HepG2 (cell line): Measurements from ENCODE around the gene EMCN. TPM values are rescaled to one million over a fixed set of nuclear protein-coding genes. Genes with fewer than 3 reads are reported as not detected.
"Not testable (repeated sequence)": the region's sequence is repeated elsewhere in the genome, so short reads cannot be mapped to it uniquely, and the experiment has no call there.

Experiments
- ATAC-seq: fragments of 200-7000 bp; cut with Tn5 transposase; 3 replicates; pipeline ENCODE4 v1.9.1; 2020; ENCODE audit warnings: mild to moderate bottlenecking, moderate library complexity
- BruUV-seq: library from RNA; stranded (reverse); fragments of 400-500 nt; replicated peaks from 2 replicates; lab custom pipeline; 2021; lab: Mats Ljungman, UMichigan
- CTCF ChIA-PET: fragments of 300-600 bp; formaldehyde crosslinking; extraction: SDS; loops from one replicate; lab custom pipeline; 2021; ENCODE audit warnings: low total read pairs, inconsistent platforms, low intra/inter-chr PET ratio; lab: Yijun Ruan, JAX
- POLR2A ChIA-PET: fragments of 350-600 bp; sonication (Branson Sonifier 250); formaldehyde crosslinking; loops from one replicate; lab custom pipeline; 2020; ENCODE audit warnings: antibody characterized with exemption, inconsistent platforms; lab: Yijun Ruan, JAX
- DNase-seq: peaks from one replicate; pipeline ENCODE4 v3.0.0-alpha.2; 2015; ENCODE audit warnings: low spot score
- FAIRE-seq: peaks from 3 replicates; lab custom pipeline; 2011; peaks lifted over from hg19 to GRCh38; lab: Jason Lieb, UNC
- H2AFZ ChIP-seq: one replicate; pipeline ENCODE4 v1.6.1; 2011; ENCODE audit warnings: low read length, inconsistent platforms
- H3K27ac ChIP-seq: fragments of 300-600 bp; 3 replicates; pipeline ENCODE4 v1.8.0; 2011; ENCODE audit warnings: mixed run types, mild to moderate bottlenecking, mixed read lengths, low read length, inconsistent platforms; ENCODE audit not compliant: insufficient read depth; ENCODE audit errors: extremely low read length
- H3K27me3 ChIP-seq, 2 experiments: fragments of 200-600 bp in 1 of 2; 2 replicates in 1 of 2; 3 replicates in 1 of 2; pipeline versions ENCODE4 v1.6.0 to v1.8.0; 2011; ENCODE audit warnings: low read length in 2 of 2, mild to moderate bottlenecking in 2 of 2, moderate library complexity in 2 of 2, inconsistent platforms in 1 of 2; ENCODE audit not compliant: insufficient read depth in 2 of 2, control insufficient read depth in 1 of 2
- H3K36me3 ChIP-seq, 2 experiments: fragments of 200-600 bp in 1 of 2; replicated peaks in 1 of 2; 2 replicates in 1 of 2; 3 replicates in 1 of 2; pipeline versions ENCODE4 v1.5.1 to v1.8.0; 2011; ENCODE audit warnings: low read length in 2 of 2, inconsistent platforms in 1 of 2; ENCODE audit not compliant: insufficient read depth in 2 of 2, control insufficient read depth in 1 of 2
- H3K4me1 ChIP-seq: 2 replicates; pipeline ENCODE4 v1.5.1; 2012; ENCODE audit warnings: low read length, inconsistent platforms; ENCODE audit not compliant: insufficient read depth
- H3K4me2 ChIP-seq: 2 replicates; pipeline ENCODE4 v1.6.0; 2011; ENCODE audit warnings: low read depth, low read length, inconsistent platforms
- H3K4me3 ChIP-seq, 3 experiments: fragments of 200-600 bp in 1 of 3; sonication (generic), shearing (Covaris generic) in 1 of 3; replicated peaks in 1 of 3; 2 replicates each; pipeline ENCODE4 v1.5.1; 2011 to 2016; ENCODE audit warnings: low read length in 3 of 3, inconsistent platforms in 2 of 3, low read depth in 2 of 3, mild to moderate bottlenecking in 2 of 3, control low read depth in 1 of 3, mixed read lengths in 1 of 3; ENCODE audit not compliant: insufficient read depth in 1 of 3
- H3K79me2 ChIP-seq: one replicate; pipeline ENCODE4 v1.6.1; 2011; ENCODE audit warnings: low read length, inconsistent platforms; ENCODE audit not compliant: insufficient read depth
- H3K9ac ChIP-seq: 2 replicates; pipeline ENCODE4 v1.6.0; 2011; ENCODE audit warnings: mild to moderate bottlenecking, low read depth, low read length, inconsistent platforms; ENCODE audit not compliant: insufficient read depth
- H3K9me3 ChIP-seq: 2 replicates; pipeline ENCODE4 v1.5.1; 2012; ENCODE audit warnings: mild to moderate bottlenecking, low read length
- H4K20me1 ChIP-seq: 2 replicates; pipeline ENCODE4 v1.6.0; 2011; ENCODE audit warnings: inconsistent platforms, mild to moderate bottlenecking, low read length, moderate library complexity; ENCODE audit not compliant: insufficient read depth
- FUBP1 ChIP-seq: sonication (generic); formaldehyde crosslinking; IDR thresholded peaks from 2 replicates; pipeline ENCODE4 v1.5.1; 2020; ENCODE audit warnings: missing genetic modification reagents, mild to moderate bottlenecking, borderline replicate concordance
- ISL2 ChIP-seq: sonication (generic); formaldehyde crosslinking; IDR thresholded peaks from 2 replicates; pipeline ENCODE4 v1.5.0; 2020; ENCODE audit warnings: missing genetic modification reagents
- LCORL ChIP-seq, 2 experiments: fragments of 450-650 bp in 1 of 2; sonication (generic) in 1 of 2; formaldehyde crosslinking in 1 of 2; IDR thresholded peaks; 2 replicates each; pipeline versions ENCODE4 v1.5.0 to v1.6.1; 2017 to 2020; ENCODE audit warnings: antibody characterized with exemption in 1 of 2, missing genetic modification reagents in 1 of 2
- MTERF4 ChIP-seq: sonication (generic); formaldehyde crosslinking; IDR thresholded peaks from 2 replicates; pipeline ENCODE4 v1.8.0; 2023; ENCODE audit warnings: mild to moderate bottlenecking, missing genetic modification reagents
- TIGD3 ChIP-seq: sonication (generic); formaldehyde crosslinking; IDR thresholded peaks from 2 replicates; pipeline ENCODE4 v1.5.1; 2020; ENCODE audit warnings: mild to moderate bottlenecking, missing genetic modification reagents, borderline replicate concordance
- ZBTB44 ChIP-seq: sonication (generic); formaldehyde crosslinking; IDR thresholded peaks from 2 replicates; pipeline ENCODE4 v1.4.0; 2020; ENCODE audit warnings: missing genetic modification reagents
- ZNF121 ChIP-seq: sonication (generic); formaldehyde crosslinking; IDR thresholded peaks from 2 replicates; pipeline ENCODE4 v1.5.0; 2020; ENCODE audit warnings: mild to moderate bottlenecking, missing genetic modification reagents
- ZNF3 ChIP-seq: IDR thresholded peaks from 2 replicates; pipeline ENCODE4 v1.7.0; 2017; ENCODE audit warnings: inconsistent platforms
- ZNF530 ChIP-seq: sonication (generic); formaldehyde crosslinking; IDR thresholded peaks from 2 replicates; pipeline ENCODE4 v1.5.0; 2020; ENCODE audit warnings: low read depth, mild to moderate bottlenecking, missing genetic modification reagents
- ZNF615 ChIP-seq: sonication (generic); formaldehyde crosslinking; IDR thresholded peaks from 2 replicates; pipeline ENCODE4 v1.5.0; 2020; ENCODE audit warnings: mild to moderate bottlenecking, missing genetic modification reagents, borderline replicate concordance
- WGBS: methylation state at CpG from one replicate; pipeline ENCODE4 v1.1.6; 2017; ENCODE audit warnings: low lambda C conversion rate; 5-methylcytosine and 5-hydroxymethylcytosine counted together
- in situ Hi-C: cut with HindIII; loops from 2 replicates; pipeline ENCODE4 v1.10.0; 2017; ENCODE audit warnings: low pct_unique_long_range_greater_than_20kb; ENCODE audit not compliant: extremely low pct_ligation_motif_present
- intact Hi-C: fragments of 100-400 bp; cut with micrococcal nuclease; formaldehyde crosslinking; loops from one replicate; pipeline ENCODE4 v1.10.0; 2022; ENCODE audit not compliant: unreplicated experiment
- polyA plus RNA-seq, 8 experiments: library from polyadenylated mRNA; depleted of rRNA in 3 of 8; stranded (reverse) in 7 of 8; unstranded in 1 of 8; fragments of >200 nt; fragmentation: Illumina TruSeq in 4 of 8; extraction: Trizol in 4 of 8; gene quantifications; 2 replicates each; pipeline versions ENCODE4 v1.2.1 to v1.2.3, GENCODE V29; 2011 to 2016; ENCODE audit warnings: low read depth in 4 of 8, missing spikeins in 1 of 8, mixed read lengths in 1 of 8; ENCODE audit not compliant: insufficient read depth in 1 of 8
- total RNA-seq, 5 experiments: library from RNA; depleted of rRNA; stranded (reverse); fragments of >200 nt; fragmentation: Illumina TruSeq; extraction: Trizol; gene quantifications; 2 replicates each; pipeline ENCODE4 v1.2.3, GENCODE V29; 2016; ENCODE audit warnings: low read depth in 1 of 5

The EMCN gene
- total and polyA plus RNA-seq, 2 of the 13 experiments (the other 11 are each of a cell fraction or from before 2014, with no cell fraction given) = not detected

GRCh38 chr4:100386270-100386669, 131.6 kb downstream of the EMCN start (continued):
- TF ChIP-seq ZNF615 (CRISPR knock-in tag) (no peak), MTERF4 (CRISPR knock-in tag) (no peak)

GRCh38 chr4:100380401-100380800, 137.4 kb downstream of the EMCN start:
- DNase-seq, FAIRE-seq, H3K36me3 ChIP-seq, H4K20me1 ChIP-seq, POLR2A ChIA-PET, CTCF ChIA-PET, H3K4me2 ChIP-seq, H2AFZ ChIP-seq, H3K4me3 ChIP-seq, in situ Hi-C loops, H3K27me3 ChIP-seq, H3K27ac ChIP-seq, H3K4me1 ChIP-seq, H3K9ac ChIP-seq, BruUV-seq, H3K79me2 ChIP-seq, ATAC-seq, intact Hi-C loops, H3K9me3 ChIP-seq: not testable (repeated sequence)
- 0% methylated on average over 1 of the region's 1 CpG for WGBS

- no peaks in the 10 kb centered on the region for H4K20me1 ChIP-seq
- H3K36me3 ChIP-seq = no peaks in the 10 kb centered on the region
- POLR2A ChIA-PET = no interaction called here
- CTCF ChIA-PET = no interaction called here
- H3K9me3 ChIP-seq = no peaks in the 10 kb centered on the region
- H3K27ac ChIP-seq = no peak overlapping the region
- ATAC-seq (no peak), DNase-seq (no peak), FAIRE-seq (no peak)
- no peak overlapping the region for H2AFZ ChIP-seq
- BruUV-seq = no TSS peak
- no peak overlapping the region for H3K4me3 ChIP-seq
- no peaks in the 10 kb centered on the region for H3K79me2 ChIP-seq
- no peak overlapping the region for H3K9ac ChIP-seq
- no peaks in the 10 kb centered on the region for H3K27me3 ChIP-seq
- no peaks in the 10 kb centered on the region for H3K4me1 ChIP-seq
- WGBS = 0% methylated on average over 5 of the region's 5 CpGs
- in situ Hi-C loops (no loop called here), intact Hi-C loops (no loop called here)
- no peak overlapping the region for H3K4me2 ChIP-seq
- TF ChIP-seq TIGD3 = no peak
- TF ChIP-seq LCORL (IDR thresholded peaks at IDR 0.05) = no peak
- TF ChIP-seq LCORL (CRISPR knock-in tag; IDR thresholded peaks at IDR 0.05) = no peak
- no peak for TF ChIP-seq FUBP1 (CRISPR knock-in tag)
- TF ChIP-seq ZBTB44 (CRISPR knock-in tag) = no peak
- TF ChIP-seq ZNF3 (CRISPR knock-in tag) = no peak
- TF ChIP-seq ZNF121 = no peak
- TF ChIP-seq ZNF530 (CRISPR knock-in tag) = no peak
- TF ChIP-seq ISL2 (CRISPR knock-in tag) = no peak
Observed at GRCh38 chr4:100379583-100380105, 138.2 kb downstream of the EMCN start.
